ENCODE results near the gene EPC1.
"Not testable (repeated sequence)": the region's sequence is repeated elsewhere in the genome, so short reads cannot be mapped to it uniquely, and the experiment has no call there.

The EPC1 gene

GRCh38 chr10:32372000-32372875 is 25.3 kb upstream of the EPC1 start:
- no peak for DNase-seq (ENCODE audit: low spot score)

GRCh38 chr10:32371101-32371500 is 24.1 kb upstream of the EPC1 start:
- DNase-seq (ENCODE audit: low spot score): no peak

- peak; percentile 67 for DNase-seq (ENCODE audit: low spot score)
These were observed 21.0 kb upstream of the EPC1 start for GRCh38 chr10:32367793-32368453.

GRCh38 chr10:32366588-32366987 is 19.6 kb upstream of the EPC1 start:
- DNase-seq (ENCODE audit: low spot score): no peak

GRCh38 chr10:32366111-32366510 is 19.2 kb upstream of the EPC1 start:
- no peak for DNase-seq (ENCODE audit: low spot score)

GRCh38 chr10:32365404-32365803 is 18.4 kb upstream of the EPC1 start:
- DNase-seq (ENCODE audit: low spot score): not testable (repeated sequence)

GRCh38 chr10:32362571-32362970 is 15.6 kb upstream of the EPC1 start:
- DNase-seq (ENCODE audit: low spot score): no peak

- DNase-seq (ENCODE audit: low spot score): no peak
These were observed 13.9 kb upstream of the EPC1 start for GRCh38 chr10:32360884-32361283.

GRCh38 chr10:32360241-32360640 is 13.3 kb upstream of the EPC1 start:
- DNase-seq (ENCODE audit: low spot score): no peak

GRCh38 chr10:32357056-32357735 is 10.2 kb upstream of the EPC1 start:
- DNase-seq (ENCODE audit: low spot score): no peak

GRCh38 chr10:32354690-32355089 is 7.7 kb upstream of the EPC1 start:
- DNase-seq (ENCODE audit: low spot score): not testable (repeated sequence)

GRCh38 chr10:32350811-32351350 is 3.9 kb upstream of the EPC1 start:
- DNase-seq (ENCODE audit: low spot score): no peak

GRCh38 chr10:32349968-32350738 is 3.2 kb upstream of the EPC1 start:
- no peak for DNase-seq (ENCODE audit: low spot score)

- no peak for DNase-seq (ENCODE audit: low spot score)
These were observed 2.2 kb upstream of the EPC1 start for GRCh38 chr10:32349199-32349585.

GRCh38 chr10:32348297-32349198 is 1.6 kb upstream of the EPC1 start:
- no peak for DNase-seq (ENCODE audit: low spot score)

GRCh38 chr10:32347363-32348022 is 535 bp upstream of the EPC1 start:
- no peak for DNase-seq (ENCODE audit: low spot score)

- DNase-seq (ENCODE audit: low spot score): peak; percentile 97
These were observed 816 bp downstream of the EPC1 start for GRCh38 chr10:32346134-32346550.

- DNase-seq (ENCODE audit: low spot score): no peak
These were observed 5.4 kb downstream of the EPC1 start for GRCh38 chr10:32341596-32341995.

- DNase-seq (ENCODE audit: low spot score): no peak
These were observed 6.3 kb downstream of the EPC1 start for GRCh38 chr10:32340596-32341180.

- DNase-seq (ENCODE audit: low spot score): no peak
These were observed 8.7 kb downstream of the EPC1 start for GRCh38 chr10:32338262-32338661.
